Medulla oblongata (tissue), 1 donor: ENCODE results near the gene DDIT4.
"Not testable (repeated sequence)": the region's sequence is repeated elsewhere in the genome, so short reads cannot be mapped to it uniquely, and the experiment has no call there.

Source experiments
- DNase-seq: peaks from one replicate; pipeline ENCODE4 v3.0.0-alpha.2; 2015; ENCODE audit errors: extremely low spot score

DDIT4 gene, protein sequence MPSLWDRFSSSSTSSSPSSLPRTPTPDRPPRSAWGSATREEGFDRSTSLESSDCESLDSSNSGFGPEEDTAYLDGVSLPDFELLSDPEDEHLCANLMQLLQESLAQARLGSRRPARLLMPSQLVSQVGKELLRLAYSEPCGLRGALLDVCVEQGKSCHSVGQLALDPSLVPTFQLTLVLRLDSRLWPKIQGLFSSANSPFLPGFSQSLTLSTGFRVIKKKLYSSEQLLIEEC

DNA sequence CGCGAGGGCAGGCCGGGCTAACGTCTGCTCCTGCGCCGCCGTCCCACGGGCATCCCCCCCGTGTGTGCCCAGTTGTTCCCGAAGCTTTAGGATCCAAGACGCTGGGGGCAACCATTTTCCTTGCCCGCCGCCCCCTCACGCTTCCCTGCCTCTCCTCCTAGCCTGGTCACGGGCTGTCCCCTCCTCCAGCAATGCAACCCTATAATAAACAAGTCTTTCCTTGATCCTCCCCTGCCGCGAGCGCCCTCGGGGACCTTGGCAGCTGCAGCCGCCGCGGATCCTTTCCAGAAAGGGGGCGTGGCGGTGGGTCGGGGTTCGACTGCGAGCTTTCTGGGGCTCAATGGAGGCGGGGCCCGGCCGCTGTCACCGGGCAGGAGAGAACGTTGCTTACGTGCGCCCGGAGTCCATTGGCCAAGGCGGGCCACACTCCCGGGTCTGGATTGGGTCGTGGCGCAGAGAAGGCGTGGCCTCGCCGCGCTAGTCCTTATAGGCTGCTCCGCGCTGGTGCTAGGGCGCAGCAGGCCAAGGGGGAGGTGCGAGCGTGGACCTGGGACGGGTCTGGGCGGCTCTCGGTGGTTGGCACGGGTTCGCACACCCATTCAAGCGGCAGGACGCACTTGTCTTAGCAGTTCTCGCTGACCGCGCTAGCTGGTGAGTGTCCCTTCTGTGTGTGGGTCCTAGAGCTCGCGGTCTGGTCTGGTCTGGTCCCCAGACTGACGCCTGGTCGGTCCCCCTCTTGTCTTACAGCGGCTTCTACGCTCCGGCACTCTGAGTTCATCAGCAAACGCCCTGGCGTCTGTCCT is at the start of gene DDIT4:
TSS of gene DDIT4 (plus strand) at position 515 of the 803 bp plus-strand sequence. CDS start 293 bp downstream, outside the sequence.
- DNase-seq = peak; percentile 99

DNA sequence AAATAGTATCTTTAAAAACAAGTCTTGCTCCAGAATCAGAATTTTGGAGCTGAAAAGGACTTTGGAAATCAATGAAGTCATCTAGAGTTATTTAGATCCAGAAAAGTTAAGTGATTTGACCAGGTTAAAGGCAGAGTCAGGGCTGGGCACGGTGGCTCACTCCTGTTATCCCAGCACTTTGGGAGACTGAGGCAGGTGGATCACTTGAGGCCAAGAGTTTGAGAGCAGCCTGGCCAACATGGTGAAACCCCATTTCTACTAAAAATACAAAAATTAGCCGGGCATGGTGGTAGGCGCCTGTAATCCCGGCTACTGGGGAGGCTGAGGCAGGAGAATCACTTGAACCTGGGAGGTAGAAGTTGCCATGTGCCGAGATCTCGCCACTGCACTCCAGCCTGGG is 49.5 kb upstream of the DDIT4 start:
- not testable (repeated sequence) for DNase-seq

DNA sequence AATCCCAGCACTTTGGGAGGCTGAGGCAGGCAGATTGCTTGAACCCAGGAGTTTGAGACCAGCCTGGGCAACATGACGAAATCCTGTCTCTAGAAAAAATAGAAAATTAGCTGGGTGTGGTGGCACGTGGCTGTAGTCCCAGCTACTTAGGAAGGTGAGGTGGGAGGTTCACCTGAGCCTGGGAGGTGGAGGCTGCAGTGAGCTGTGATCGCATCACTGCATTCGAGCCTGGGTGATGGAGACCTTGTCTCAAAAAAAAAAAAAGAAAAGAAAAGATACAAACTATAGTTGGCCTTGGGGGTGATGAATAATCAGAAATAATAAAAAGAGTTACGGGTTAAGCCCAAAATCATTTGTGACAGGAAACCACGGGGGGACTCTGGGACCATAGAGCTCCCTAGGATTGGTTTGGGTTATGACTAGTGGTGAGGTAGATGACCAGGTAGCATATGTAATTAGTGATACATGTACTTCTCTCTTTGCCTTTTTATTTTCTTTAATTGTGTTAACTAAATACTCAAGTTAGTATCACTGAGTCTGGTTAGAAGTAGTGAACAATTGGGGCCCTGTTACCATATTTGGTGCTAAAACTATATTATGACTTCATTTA is 47.2 kb upstream of the DDIT4 start:
- no peak for DNase-seq

DNA sequence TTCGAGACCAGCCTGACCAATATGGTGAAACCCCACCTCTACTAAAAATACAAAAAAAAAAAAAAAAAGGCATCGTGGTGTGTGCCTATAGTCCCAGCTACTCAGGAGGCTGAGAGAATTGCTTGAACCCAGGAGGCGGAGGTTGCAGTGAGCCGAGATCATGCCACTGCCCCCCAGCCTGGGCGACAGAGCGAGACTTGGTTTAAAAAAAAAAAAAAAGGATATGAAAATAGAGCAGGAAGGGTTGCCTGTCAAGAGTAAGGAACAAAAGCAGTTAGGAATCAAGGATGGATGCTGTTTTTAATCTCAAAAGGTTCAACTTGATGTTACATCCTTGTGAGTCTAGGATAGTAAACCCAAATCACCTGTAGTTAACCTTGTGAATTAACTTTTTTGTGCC is 45.9 kb upstream of the DDIT4 start:
- DNase-seq = no peak

DNA sequence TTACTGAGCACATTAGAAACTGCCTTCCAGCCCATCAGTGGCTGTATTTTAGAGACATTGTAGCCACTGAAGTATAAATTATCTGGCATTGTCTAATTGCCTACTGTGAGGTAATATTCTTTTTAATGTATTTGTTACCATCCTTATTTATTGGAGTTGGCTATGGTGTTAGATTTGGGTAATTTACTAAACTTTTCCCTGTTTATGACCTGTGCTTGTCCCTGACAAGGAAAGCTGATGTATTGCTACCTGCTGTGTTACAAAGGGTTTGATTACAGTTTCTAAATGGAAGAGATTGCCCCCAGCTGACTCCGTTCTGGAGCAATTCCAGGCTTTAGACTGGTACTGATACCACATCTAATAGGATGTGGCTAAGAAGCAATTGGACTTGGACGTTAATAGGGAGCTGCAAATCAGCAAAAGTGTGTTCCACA is 45.4 kb upstream of the DDIT4 start:
- no peak for DNase-seq

DNA sequence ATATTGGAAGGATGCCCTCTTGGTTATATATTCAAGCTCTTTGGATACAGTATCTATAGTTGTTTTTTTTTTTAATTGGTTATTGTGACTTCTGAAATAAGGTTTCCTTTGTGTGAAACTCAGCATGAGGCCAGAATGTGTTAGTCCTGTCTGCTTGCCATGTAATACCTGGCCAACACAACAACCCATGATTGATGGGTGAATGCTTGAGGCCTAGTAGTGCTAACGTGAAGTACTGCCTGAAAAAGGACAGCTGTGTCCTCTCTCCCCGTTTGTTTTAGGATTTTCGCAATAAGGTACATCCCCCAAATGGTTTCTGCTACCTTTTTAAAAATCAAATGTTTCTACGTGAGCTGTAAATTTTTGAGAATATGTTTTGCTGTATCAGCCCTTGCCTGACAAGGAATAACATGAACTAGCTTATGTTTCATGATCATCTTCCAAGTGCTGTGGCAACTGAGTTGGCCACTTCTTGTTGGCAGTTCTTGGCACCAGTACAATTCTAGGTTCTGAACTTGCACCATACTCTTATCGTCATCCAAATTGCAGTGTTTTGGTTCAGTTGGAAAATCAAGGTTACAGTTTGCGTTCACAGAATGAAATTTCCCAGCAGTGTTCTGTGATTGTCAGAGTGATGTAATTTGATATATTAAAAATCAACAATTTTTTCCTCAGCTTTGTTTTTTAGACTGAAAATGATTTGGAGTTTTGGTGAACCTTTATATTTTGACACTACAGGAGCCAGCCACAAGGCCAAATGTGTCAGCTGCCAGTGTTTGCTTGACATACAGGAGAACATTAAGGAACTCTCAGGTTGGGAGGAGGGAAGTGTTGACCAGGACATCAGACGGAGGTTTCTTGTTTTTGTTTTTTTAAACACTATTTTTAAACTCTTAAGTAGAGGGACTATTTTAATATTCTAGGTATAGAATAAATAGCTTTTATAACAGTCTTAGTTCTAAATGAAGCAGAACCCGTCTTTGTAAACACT is 44.2 kb upstream of the DDIT4 start:
- DNase-seq = no peak

DNA sequence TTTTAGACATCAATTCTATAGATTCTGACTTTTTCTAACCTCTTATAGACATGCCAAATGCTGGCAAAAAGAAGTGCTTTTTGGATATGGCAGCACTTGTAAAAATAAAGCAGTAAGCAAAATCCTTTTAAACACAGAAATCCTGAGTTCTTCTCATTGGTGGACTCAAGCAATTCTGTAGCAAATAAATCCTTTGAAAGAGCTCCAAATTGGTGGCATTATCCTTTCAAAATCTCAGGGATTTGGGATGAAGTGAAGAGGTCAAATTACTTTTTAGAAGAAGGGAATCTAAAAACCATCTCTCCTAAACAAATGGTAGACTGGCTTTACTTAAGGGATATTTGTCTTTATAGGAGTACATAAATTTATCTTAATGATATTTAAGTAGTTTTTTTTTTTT is 40.1 kb upstream of the DDIT4 start:
- DNase-seq = no peak

DNA sequence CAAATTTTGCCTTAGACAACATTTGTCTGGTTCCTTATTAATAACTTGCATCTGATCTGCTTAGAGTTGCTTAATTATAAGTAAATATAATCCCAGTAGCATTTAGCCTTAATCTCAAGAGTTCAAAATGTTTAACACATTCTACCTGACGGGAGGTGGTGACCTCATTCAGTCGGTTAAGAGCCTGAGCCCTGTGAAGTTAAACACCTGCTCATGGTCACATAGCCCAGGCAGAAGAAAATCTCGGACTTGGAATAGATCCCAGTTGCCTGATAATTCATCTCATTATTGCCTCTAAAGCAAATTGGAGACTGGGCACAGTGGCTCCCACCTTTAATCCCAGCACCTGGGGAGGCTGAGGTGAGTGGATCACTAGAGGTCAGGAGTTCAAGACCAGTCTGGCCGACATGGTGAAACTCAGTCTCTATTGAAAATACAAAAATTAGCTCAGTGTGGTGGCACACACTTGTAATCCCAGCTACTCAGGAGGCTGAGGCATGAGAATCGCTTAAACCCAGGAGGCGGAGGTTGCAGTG is 39.1 kb upstream of the DDIT4 start:
- no peak for DNase-seq

DNA sequence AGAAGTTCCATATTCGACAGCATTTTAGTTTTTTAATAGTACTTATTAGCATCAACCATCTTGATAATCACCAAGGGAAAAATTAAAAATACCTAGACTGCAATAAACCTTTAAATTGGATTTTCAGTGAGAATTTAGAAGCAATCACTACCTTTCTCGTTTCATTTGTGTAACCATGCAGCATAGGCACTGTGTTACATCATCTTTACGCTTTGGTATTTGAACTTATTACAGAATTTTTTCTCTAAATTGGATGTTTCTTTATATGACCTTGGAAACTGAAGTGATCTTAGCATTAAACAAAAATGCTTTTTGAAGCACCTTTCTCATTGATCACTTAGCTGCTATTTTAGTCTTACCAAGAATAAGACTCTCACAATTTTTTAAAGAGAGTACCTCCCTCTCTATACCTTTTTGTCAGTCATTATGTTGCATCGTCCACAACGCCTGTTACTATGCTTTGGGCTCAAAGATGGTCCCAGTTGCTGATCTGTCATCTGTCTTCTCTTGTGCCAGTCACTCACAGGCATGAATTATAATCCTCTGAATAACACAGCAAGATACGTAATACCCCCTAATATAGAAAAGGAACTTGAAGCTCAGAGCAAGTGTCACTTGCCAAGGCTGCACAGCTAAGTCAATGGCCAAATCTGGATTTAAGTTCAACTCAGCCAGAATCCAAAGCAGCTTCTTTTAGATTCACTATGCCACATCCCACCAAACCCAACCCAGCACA is 38.0 kb upstream of the DDIT4 start:
- DNase-seq = no peak

DNA sequence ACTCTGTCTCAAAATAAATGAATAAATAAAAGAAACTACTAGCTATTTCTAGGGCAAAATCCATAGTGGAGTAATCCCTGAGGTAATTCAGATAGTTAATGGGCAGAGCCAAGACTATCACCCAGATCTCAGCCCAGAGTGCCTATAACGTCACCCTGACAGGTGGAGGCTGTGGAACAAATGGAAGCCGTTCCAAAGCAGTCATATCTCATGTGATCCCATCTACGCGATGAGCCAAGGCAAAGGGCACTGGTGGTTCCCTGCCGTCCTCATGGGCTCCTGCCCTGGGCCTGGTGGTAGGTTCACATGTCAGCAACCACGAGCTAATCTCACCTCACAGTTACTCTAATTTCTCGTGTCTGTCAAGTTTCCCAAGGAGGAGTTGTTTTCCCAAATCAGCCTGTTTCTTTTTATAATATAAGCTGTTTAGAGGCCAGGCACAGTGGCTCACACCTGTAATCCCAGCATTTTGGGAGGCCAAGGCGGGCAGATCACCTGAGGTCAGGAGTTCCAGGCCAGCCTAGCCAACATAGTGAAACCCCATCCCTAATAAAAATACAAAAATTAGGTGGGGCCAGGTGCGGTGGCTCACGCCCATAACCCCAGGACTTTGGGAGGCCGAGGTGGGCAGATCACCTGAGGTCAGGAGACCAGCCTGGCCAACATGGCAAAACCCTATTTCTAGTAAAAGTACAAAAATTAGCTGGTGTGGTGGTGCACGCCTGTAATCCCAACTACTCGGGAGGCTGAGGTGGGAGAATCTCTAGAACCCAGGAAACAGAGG is 35.1 kb upstream of the DDIT4 start:
- no peak for DNase-seq

DNA sequence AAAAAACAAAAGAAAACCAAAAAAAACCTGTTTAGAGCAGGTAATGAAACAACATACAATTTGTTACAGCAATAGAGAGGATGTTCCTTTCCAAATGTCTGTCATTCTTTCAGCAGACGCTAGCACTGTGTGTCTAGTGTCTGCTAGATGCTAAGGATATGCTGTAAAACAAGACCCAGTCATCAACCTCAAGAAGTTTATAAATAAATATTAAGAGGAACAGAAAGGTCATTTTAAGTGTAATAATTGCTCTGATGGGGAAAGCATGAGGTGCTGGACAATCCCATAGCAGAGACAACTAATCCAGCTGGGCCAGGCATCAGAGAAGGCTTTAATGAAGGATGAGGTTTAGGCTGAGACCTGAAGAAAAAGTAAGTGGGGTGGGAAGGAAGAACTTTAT is 34.3 kb upstream of the DDIT4 start:
- no peak for DNase-seq

DNA sequence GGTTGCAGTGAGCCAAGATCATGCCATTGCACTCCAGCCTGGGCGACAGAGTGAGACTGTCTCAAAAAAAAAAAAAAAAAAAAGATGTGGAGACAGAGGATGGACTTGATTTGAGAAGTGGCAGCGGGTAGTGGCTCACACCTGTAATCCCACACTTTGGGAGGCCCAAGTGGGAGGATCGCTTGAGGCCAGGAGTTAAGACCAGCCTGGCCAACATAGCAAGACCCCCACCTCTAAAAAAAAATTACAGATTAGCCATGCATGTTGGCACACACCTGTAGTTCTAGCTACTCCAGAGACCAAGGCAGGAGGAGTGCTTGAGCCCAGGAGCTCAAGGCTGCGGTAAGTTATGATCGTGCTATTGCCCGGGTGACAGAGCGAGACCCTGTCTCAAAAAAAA is 33.4 kb upstream of the DDIT4 start:
- no peak for DNase-seq

DNA sequence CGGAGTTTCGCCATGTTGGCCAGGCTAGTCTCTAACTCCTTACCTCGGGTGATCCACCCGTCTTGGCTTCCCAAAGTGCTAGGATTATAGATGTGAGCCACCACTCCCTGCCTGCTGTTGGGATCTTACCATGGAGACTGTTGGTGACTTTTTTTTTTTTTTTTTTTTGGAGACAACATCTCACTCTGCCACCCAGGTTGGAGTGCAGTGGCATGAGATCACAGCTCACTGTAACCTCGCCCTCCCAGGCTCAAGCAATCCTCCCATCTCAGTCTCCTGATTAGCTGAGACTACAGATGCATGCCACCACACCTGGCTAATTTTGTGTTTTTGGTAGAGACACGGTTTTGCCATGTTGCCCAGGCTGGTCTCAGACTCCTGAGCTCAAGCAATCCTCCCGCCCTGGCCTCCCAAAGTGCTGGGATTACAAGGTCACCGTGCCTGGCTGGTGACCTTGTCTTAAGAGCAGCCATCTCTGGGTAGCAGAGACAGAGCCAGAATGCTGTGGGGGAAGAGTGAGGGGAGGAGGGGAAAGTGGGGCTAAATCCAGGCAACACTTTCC is 32.0 kb upstream of the DDIT4 start:
- no peak for DNase-seq

DNA sequence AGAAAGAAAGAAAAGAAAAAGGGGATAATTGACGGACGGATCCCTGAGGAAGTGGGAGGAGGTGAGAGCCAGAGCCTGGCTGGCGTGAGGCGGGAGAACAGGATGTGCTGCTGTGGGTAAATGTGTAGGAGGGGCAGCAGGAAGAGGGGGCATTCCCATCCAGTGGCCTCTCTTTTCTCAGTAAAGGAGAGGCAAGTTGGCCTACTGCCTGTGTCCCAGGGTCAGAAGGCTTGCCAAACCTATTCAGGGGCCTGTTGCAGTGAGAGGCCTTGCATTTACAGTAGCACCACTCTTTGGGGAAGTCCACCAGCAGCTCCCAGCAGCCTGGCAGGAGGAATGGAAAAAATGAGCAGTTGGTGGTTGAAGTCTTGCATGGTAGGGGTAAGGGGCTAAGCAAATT is 31.0 kb upstream of the DDIT4 start:
- peak; percentile 60 for DNase-seq

DNA sequence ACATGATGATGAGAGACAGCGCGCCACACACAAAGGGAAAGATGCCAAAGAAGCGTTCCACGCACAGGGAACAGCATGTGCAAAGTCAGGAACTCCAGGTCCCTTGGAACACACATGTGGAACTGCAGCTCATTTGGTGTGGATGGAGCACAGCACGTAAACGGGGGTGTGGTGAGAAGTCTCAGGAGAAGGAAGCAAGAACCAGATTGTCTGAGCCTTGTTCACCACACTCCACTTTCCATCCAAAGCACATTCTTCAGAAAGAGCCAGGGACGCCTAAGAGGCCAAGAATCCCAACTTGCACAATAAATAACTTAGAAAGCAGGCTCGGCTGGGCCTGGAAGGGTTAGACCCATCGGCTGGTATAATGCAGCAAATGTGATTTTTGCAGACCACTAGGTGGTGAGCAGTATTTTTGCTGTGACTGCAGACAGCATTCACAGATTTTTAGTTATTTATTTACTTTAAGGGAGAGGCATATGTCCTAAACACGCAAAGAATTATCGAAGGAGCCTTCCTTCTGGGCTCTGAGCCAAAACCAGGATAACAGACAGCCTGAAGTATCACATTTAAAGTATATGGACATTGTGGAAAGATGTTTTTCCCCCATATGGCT is 29.8 kb upstream of the DDIT4 start:
- peak; percentile 52 for DNase-seq

DNA sequence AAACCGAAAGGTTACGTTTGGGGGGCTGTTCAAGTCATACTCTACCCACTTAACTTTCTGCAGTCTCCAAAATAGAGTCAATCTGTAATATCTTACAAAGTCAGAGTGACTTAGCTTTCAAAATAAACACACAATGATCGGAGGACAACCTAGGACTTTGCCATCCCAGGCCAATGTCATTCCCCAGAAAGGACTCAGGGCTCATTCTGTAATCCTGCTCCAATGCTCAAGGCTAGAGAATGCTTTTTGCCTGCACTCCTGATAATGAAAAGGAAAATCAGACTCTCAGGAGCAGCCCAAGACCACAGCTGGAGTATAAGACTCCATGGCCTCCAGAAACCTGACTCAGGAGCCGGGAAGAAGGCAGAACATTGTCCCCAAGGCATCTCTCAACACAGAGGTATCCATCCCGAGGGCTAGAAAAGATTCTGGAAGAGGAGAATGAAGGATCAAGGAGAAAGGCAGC is 29.1 kb upstream of the DDIT4 start:
- DNase-seq = no peak

DNA sequence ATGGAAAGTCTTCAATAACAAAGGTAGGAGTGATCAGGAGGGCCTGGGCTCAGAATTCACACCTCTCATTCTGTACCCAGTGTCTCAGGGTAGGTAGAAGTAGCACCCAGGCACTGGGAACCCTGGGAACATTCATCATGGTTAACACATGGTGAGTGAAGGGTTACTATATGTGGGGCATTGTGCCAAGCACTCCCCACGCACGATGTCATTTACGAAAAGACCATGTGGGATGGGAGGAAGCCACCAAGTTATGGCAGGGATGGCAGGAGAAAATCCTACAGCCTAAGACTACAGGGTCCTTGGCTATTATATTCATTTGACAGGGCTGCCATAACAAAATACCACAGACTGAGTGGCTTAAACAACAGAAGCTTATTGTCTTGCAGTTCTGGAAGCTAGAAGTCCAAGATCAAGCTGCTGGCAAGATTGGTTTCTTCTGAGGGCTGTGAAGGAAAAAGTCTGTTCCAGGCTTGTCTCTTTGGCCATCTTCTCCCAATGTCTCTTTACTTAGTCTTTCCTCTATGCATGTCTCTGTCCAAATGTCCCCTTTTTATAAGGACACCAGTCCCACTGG is 27.7 kb upstream of the DDIT4 start:
- DNase-seq = no peak

DNA sequence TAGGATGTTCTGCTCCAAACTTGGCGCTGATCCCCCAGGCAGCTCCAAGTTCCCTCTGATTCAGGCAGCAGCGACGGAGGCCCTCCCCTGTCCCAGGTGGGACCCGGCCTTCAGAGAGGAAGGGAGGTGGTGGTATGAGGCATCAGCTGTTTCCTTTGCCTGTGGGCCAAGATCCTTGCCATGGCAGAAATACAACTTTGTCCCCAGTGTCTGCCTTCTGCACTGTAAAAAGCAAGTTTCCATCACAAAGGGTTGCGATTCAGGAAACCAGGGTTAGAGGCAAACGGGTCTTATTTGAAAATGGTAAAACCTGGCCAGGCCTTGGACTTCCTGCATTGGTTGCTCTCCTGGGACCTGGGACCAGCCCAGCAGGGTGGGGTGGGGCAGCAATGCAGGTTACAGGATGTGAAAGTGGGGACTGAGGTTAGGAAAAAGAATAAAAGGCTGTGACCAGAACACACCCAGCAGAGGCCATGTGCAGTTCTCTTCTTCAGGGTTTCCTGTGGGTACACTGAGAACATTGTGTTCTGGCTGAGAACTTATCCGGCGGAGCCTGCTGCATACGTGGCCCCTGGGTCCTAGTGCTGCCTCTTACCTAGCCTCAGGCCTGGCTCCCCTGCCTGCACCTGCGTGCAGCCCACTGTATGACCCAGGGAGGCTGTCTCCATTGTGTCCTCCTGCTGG is 25.1 kb upstream of the DDIT4 start:
- peak; percentile 89 for DNase-seq
